Activated T-cell treated with anti-CD3 and anti-CD28 coated beads for 24 hours (primary cell): Measurements from ENCODE around the gene LIME1.
A peak's percentile ranks its signal among the peaks of the same experiment; 100 is the strongest.
"Not testable (repeated sequence)": the region's sequence is repeated elsewhere in the genome, so short reads cannot be mapped to it uniquely, and the experiment has no call there.

Experiments used
- DNase-seq: peaks from one replicate; pipeline ENCODE4 v3.0.0-alpha.2; 2020; ENCODE audit warnings: low read depth

LIME1 gene

DNA sequence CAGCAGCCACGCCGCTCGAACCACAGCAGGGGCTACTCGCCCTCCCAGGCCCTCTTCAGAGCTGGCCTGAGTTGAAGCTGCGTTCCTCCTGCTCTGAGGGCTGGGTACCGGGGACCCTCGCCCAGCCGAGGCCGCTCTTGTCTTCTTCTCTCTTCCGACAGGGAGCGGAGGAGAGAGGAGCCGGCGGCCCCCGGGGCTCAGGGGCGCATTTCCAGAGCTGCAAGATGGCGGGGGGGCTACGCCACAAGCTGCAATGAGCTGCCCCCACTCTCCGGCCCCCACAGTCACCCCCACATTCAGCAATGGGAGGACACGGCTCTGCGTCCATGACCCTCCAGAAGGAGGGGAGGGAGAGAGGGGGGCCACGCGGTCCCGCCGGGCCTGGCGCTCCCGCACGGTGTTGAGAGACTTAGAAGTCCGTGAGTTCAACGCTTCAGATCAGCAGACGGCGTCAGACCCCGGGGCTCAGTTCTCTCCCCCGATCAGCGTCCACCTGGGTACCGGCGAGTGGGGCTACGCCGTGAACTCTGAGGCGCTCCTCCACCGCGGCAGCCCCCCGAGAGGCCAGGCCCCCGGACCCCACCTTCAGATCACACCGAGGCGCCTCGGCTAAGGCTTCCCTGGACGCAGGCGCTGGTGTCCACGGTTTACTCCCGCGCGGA is 34.7 kb downstream of the LIME1 start:
- no peak for DNase-seq

DNA sequence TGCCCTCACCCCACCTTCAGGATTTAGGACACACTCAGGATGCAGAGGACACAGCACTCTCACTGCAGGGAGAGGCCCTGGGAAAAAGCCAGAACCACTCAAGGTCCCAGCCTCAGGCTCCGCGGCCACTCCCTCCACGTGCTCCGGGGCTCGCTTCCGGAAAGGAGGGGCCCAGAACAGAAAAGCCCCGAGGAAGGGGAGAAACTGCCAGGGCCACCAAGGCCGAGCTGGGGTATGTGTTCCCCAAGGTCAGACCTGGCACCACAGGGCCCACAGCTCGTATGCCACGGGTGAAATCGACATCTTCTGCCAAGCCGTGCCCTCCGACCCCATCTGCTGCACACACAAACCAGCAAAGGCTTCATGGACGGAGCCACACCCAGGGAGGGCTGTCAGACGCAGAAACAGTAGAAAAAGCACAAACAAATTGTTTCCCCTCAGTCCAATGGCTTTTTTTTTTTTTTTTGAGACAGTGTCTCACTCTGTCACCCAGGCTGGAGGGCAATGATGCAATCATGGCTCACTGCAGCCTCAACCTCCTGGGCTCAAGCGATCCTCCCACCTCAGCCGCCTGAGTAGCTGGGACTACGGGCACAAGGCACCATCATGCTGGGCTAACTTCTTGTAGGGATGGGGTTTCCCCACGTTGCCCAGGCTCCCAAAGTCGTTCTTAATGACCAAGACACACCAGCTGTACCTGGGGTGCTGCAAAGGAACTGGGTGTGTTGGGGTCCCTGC is 36.5 kb downstream of the LIME1 start:
- DNase-seq: no peak

DNA sequence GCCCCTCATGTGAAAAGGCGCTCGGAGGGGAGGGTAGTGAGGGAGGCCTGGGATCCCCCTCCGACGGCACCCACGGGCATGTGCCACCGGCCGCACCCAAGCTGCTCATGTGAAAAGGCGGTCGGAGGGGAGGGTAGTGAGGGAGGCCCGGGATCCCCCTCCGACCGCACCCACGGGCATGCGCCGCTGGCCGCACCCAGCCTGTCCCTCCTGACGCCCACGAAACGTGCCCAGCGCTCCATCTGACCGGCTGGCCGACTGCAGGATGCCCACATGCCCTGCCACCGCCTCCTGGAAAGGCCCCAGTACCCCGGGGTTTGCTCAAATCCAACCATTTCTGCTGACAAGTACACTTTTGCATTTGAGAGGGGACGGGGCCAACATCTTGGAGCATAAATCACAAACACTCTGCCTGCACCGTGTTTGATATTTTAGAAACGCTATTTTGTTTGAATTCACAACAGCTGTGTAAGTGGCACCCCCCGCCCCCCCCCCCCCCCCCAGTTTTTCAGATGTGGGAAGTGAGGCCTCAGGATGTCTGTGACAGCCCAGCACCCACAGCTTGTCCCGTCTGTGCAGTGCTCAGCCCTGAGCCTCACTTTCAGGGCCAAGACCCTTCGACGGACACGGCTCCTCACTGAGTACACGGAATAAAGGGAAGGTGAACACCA is 37.2 kb downstream of the LIME1 start:
- DNase-seq: no peak

DNA sequence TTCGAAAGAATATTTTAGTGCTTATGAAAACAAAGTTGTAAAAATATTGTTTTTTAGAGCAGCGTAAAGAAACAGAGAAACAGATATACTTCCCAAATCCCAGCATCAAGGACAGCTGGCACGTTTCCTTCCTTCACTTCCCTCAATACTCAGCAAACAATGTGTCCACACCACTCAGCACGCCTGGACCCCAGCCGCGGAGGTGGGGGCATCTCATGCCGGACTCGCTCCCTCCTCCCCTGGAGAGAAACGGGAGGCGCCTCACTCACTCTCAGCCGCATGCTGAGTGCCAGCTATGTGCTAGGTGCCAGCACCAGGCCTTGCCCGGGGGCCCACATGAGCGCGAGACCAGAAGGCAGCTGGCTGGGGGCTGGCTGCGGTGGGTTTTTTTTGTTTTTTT is 37.8 kb downstream of the LIME1 start:
- DNase-seq: no peak

DNA sequence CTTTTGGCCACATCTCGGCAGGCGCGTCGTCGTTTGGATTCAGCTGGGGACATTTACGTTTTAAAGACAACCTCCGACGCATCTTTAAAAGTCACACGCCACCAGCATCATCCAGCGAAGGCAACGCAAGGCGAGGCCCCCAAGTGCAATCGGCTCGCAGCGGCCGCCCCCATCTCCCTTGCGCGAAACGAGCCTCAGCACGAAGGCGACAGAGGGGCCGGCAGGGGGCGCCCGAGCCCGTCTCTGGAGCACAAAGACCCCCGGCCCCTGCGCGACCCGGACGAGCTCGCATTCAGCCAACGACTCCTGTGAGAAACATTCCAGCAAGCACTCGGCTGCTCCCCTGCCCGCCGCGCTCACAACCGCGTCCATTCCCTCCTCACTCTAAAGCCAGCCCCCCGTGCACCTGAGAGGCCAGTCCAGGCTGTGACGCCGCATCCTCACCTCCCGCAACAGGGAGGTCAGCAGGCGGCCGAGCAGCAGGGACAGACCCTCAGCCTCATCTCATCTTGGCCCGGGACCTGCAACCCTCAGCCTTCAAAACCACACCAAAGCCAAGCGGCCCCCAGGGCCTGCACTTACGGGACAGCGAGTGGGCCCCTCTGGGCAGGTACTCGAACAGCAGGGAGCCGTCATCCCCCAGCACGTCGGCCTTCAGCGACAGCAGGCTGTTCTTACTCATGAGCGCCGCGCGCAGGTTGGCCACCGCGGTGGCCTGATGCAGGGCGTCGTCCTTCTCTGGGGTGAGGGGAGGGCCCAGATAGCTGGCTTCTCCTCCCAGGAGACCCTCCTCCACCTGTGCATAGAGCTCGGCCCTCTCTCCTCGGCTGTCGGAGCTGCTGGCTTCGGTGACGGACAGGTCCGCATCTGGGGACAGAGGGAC is 38.9 kb downstream of the LIME1 start:
- DNase-seq: peak; percentile 16

DNA sequence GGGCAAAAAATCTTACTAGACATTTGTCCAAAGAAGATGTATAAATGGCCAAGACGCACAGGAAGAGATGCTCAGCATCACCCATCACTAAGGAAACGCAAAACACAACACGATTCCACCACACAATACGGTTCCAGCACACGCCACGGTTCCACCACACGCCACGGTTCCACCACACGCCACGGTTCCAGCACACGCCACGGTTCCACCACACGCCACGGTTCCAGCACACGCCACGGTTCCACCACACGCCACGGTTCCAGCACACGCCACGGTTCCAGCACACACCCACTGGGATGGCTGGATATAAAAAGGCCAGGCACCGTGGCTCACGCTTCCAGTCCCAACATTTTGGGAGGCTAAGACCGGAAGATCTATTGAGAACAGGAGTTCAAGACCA is 40.4 kb downstream of the LIME1 start:
- DNase-seq: not testable (repeated sequence)

DNA sequence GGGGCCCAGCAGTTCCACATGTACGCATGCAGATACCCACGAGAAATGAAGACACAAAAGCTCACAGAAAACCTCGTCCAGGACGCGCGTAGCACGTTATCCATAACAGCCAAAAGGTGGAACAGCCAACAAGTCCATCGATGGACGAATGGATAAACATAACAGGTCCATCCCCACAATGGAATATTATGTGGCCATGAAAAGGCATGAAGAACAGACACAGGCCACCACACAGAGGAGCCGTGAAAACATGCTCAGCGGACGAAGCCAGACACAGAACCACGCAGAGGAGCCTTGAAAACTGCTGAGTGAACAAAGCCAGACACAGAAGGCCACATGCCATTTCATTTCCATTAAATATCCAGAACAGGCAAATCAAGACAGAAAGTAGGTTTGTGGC is 41.1 kb downstream of the LIME1 start:
- no peak for DNase-seq

DNA sequence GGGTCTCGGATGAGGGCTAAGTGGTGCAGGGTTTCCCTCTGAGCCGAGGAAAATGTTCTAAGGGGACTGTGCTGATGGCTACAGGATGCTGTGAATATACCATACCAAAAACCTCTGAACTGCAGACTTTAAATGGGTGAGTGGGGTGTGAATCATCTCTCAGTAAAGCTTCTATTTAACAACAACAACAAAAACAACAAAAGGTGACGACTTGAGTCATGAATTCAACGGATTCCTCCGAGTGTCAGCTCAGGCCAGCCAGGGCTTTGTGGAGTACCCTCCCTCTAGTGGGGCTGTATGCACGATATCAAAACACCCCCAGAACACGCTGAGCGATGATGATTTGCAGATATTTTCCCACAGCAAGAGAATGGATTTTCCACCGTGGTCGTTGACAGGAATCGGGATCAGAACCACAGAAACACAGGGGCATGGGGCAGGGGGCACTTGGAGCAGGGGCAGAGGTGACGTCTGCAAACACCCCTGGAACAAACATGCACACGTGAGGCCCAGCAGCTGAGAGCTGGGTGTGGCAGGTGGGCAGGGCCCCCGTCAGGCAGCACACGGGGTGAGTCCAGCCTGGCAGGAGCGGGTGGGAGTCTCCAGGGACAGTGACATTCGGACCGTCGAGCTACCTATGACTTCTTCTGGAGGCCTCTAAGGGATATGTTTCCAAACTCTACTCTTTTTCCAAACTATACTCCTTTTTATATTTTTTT is 41.7 kb downstream of the LIME1 start:
- no peak for DNase-seq

DNA sequence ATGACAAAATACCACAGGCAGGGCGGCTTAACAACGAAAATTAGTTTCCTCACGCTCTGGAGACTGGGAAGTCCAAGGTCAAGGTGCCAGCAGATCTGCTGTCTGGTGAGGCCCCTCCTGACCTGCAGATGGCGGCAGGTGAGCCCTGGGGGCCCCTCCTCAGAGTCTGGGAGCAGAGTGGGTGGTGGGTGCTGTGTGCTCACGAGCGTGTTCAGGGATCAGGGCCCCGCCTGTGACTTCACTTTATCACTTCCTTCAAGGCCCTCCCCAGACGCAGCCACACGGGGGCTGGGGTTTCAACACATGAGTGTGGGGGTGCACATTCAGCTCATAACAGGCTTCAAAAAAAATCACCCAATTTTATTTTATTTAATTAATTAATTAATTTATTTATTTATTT is 42.4 kb downstream of the LIME1 start:
- DNase-seq: no peak

DNA sequence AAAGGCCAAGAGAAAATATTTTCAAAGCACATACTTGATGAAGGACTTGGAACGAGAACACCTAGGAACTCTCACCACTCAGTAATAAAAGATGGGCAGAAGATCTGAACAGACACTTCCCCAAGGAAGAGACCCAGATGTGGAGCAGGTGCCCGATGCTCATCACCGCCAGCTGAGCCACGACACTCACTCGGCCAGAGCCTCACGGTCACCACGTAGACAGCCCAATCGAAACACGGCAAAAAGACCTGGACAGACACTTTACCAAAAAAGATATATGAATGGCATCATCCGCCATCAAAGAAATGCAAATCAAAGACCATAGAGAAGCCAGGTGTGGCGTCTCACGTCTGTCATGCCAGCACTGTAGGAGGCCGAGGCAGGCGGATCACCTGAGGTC is 44.7 kb downstream of the LIME1 start:
- no peak for DNase-seq

DNA sequence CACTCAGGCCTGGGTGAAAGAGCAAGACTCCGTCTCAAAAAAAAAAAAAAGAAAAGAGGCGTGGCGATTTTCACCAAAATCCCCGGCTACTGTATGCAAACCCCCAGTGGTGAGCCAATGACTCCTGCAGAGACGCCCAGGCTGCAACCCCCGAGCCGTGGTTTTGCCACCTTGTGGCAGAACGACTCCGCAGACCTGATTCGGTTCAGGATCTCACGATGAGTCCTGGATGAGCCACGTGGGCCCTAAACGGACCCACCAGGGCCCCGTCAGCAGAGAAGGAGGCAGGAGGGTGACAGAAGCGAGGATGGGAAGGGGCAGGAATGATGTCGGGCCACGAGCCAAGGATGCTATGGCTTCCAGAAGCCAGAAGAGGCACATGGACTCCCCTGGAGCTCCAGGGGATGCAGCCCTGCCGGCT is 45.6 kb downstream of the LIME1 start:
- DNase-seq: peak; percentile 16

DNA sequence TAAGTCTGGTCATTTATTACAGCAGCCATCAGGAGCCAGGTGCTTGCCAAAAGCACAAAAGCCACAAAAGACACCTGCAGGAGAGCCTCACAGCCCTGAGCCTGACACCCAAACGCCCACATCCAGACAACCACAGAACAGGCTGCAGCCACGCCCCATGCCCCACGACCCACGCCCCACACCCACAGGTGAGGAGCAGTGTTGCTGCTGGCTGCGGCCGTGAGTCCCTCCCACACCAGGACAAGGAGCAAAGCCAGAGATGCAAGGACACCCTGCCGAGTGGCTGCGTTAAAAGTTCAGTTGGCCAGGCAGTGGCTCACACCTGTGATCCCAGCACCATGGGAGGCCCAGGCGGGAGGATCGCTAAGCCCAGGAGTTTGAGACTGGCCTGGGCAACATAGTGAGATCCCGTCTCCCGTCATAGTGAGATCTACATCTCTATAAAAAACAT is 46.1 kb downstream of the LIME1 start:
- no peak for DNase-seq

DNA sequence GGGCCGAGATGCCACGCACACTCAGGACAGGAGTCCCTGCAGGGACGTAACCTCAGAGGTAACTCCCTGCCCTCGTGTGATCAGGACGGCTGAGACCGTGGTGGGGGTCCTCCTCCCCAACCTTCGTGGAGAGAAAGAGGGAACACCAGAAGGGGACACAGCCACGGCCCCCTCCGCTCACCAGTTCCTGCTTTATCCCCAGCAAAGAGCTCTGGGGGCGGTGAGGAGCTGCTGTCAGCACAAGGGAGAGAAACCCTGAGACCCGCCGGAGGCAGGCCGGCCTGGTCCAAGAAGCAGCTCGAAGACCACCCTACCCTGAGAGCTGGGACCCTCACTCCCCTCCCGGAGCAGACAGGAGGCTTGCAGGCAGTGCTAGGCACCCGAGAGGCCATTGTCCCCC is 47.5 kb downstream of the LIME1 start:
- no peak for DNase-seq

DNA sequence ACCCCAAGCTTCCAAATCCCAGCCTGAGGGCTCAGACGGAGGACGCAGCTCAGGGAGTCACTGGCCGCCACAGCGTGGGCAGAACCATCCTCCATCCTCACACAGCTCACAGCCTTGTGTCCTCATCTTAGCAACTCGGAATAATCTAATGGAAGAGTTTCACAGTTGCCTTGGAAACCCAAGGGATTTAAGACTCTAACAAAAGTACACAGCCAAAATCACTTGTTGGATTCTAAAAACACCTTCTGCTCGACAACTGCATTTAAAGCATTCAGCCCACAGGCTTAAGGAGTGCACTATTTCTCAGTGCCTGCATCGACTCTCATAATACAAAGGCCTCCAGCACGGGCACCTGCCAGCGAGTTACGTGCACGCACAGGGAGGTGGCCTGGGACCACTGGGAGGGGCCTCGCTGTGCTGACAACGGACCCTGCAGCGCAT is 49.2 kb downstream of the LIME1 start:
- no peak for DNase-seq

DNA sequence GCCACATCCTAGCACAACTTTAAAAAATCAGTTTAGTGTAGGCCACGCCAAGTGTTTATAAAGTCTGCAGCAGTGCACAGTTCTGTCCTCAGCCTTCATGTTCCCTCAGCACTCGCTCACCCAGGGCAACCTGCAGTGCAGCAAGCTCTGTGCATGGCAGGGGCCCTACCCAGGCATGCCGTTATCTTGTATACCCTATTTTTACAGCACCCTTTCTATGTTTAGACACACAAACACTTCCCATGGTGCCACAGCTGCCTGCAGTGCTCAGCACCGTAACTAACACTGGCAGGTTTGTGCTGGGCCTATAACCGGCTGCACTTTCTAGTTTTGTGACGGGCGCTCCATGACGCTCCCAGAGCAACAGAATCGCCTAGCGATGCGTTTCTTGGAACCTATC is 50.8 kb downstream of the LIME1 start:
- DNase-seq: no peak

DNA sequence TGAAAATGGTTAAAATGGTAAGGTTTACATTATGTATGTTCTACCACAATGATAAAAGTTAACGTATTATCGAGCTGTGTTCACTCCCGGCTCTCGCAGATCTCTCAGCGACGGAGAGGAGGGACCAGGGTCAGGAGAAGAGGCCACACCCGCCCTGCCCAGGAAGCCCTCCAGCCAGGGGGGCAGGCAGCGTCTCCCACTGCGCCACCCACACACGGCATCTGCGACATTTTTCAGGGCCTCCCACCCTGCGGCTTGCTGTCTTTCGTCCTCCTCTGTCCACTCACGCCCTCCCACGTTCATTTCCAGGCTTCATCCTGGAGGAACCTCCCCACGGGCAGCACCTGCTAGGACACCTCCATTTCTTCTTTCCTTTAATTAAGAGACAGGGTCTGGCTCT is 51.3 kb downstream of the LIME1 start:
- no peak for DNase-seq
